Muscle layer of duodenum (tissue), 2 donors: ENCODE measurements around the gene KRTAP1-1.

Source experiments
- H3K27ac ChIP-seq: one replicate; pipeline ENCODE4 v1.7.0; 2013; ENCODE audit warnings: mild to moderate bottlenecking, low read length
- H3K27me3 ChIP-seq: one replicate; pipeline ENCODE4 v1.7.0; 2013; ENCODE audit warnings: low read depth, mild to moderate bottlenecking, control low read depth, low read length
- H3K36me3 ChIP-seq, 2 donors: one replicate each; pipeline ENCODE4 v1.7.0; 2013; ENCODE audit warnings: low read length in 2 of 2, control low read depth in 1 of 2, mild to moderate bottlenecking in 1 of 2; ENCODE audit not compliant: insufficient read depth in 2 of 2, control insufficient read depth in 1 of 2
- H3K4me1 ChIP-seq, 2 donors: one replicate each; pipeline ENCODE4 v1.7.0; 2013; ENCODE audit warnings: low read length in 2 of 2, mild to moderate bottlenecking in 2 of 2, control low read depth in 1 of 2, moderate library complexity in 1 of 2; ENCODE audit not compliant: insufficient read depth in 2 of 2, control insufficient read depth in 1 of 2
- H3K4me3 ChIP-seq, 2 donors: one replicate each; pipeline ENCODE4 v1.7.0; 2013; ENCODE audit warnings: low read length in 2 of 2, low read depth in 1 of 2, mild to moderate bottlenecking in 1 of 2
- H3K9me3 ChIP-seq, 2 donors: one replicate each; pipeline ENCODE4 v1.7.0; 2013; ENCODE audit warnings: low read length in 2 of 2, control low read depth in 1 of 2, mild to moderate bottlenecking in 1 of 2; ENCODE audit not compliant: control insufficient read depth in 1 of 2
- donor health status: healthy.

The KRTAP1-1 gene

DNA sequence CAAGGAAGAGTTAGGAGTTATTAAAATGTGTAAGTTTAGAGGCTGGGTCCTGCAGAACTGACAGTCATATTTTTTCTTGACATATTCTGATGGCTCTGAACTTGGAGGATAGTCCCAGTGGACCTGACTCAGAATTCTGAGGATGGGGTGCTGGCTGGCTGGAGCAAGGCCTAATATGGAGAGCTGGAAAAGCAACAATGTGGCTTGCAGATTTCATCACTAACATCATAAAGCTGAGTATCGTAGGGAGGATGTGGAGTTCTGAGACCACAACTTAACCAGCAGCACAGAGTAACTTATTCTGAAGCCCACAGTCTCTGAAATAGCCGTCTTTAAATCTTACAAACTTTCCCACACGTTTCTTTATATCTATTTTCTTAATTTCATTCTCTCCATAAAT is 16.6 kb downstream of the KRTAP1-1 start:
- no peak overlapping the region for H3K27ac ChIP-seq
- H3K9me3 ChIP-seq, result peaks cover 0 to 5% of the 10 kb centered on the region in 2 donors
- H3K36me3 ChIP-seq, result no peaks in the 10 kb centered on the region
- no peaks in the 10 kb centered on the region for H3K4me1 ChIP-seq
- H3K4me3 ChIP-seq, result no peak overlapping the region
- no peaks in the 10 kb centered on the region for H3K27me3 ChIP-seq

DNA sequence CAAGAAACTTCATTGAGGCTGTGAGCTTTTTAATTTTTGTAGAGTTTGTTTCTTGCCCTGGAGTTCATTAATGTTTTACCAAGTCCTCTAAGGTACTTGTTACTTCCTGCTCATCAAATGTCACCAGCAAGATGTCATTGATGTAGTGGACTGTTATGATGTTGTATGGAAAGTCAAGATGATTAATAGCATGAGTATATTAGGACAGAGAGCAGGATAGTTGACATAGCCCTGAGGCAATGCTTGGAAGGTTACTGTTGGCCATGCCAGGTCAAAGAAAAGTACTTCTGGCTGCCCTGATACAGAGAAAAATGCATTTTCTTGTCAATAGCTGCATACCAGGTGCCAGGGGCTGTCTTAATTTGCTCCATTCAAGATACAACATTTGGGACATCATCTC is 20.9 kb downstream of the KRTAP1-1 start:
- H3K36me3 ChIP-seq, result no peaks in the 10 kb centered on the region

DNA sequence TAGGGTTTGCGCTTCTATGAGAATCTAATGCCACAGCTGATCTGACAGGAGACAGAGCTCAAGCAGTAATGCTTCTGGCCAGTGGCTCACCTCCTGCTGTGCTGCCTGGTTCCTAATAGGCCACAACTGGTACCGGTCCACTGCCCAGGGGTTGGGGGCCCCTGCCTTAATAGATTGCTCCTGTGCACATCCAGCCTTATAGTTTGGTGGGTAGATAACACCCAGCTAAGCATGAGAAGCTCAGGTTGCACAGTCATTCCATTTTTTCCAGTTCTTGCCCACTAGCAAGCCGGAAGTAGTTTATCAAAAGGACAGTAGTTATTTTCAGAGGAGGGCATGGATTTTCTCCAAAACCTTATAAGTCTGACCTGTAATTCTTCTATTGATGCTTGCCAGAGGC is 21.8 kb downstream of the KRTAP1-1 start:
- Histone ChIP-seq H3K36me3 (no peaks in the 10 kb centered on the region), H3K27ac (no peak overlapping the region), H3K4me1 (no peaks in the 10 kb centered on the region)

More for the DNA sequence above, 20.9 kb downstream of the KRTAP1-1 start:
- Histone ChIP-seq H3K9me3 (peaks cover 0 to 5% of the 10 kb centered on the region in 2 donors), H3K4me3 (no peak overlapping the region), H3K27ac (no peak overlapping the region), H3K27me3 (no peaks in the 10 kb centered on the region), H3K4me1 (no peaks in the 10 kb centered on the region)

GRCh38 chr17:41018541-41018940 is 22.7 kb downstream of the KRTAP1-1 start:
- H3K27me3 ChIP-seq, result no peaks in the 10 kb centered on the region
- H3K9me3 ChIP-seq, result peaks cover 0 to 5% of the 10 kb centered on the region in 2 donors
- no peaks in the 10 kb centered on the region for H3K4me1 ChIP-seq
- no peaks in the 10 kb centered on the region for H3K36me3 ChIP-seq
- no peak overlapping the region for H3K4me3 ChIP-seq
- no peak overlapping the region for H3K27ac ChIP-seq

More for the DNA sequence above, 21.8 kb downstream of the KRTAP1-1 start:
- H3K27me3 ChIP-seq, result no peaks in the 10 kb centered on the region
- H3K9me3 ChIP-seq, result peaks cover 0 to 5% of the 10 kb centered on the region in 2 donors
- H3K4me3 ChIP-seq, result no peak overlapping the region

DNA sequence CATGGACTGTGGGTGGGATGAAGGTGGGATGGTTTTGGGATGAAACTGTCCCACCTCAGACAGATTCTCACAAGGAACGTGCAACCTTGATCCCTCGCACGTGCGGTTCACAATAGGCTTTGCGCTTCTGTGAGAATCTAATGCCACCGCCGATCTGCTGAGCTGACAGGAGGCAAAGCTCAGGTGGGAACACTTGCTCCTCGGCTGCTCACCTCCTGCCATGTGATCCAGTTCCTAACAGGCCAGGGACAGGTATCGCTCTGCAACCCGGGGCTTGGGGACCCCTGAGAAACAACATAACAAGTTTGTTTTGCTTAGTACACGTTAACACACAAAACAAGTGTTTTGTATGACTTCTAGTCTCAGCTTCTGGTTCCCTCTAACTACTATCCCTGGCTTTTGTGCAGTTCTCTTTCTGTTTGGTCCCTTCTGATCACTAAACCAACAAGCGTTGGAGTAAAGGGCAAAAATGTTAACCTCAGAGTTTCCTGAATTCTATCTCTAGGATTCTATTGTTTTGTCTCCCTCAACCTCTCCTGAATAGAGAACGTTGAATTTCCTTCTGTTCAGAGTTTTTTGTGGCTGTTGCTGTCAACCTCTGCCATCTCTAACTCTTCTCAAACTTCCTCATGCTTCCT is 24.6 kb downstream of the KRTAP1-1 start:
- Histone ChIP-seq H3K27me3 (no peaks in the 10 kb centered on the region), H3K9me3 (peaks cover 0 to 5% of the 10 kb centered on the region in 2 donors), H3K36me3 (no peaks in the 10 kb centered on the region), H3K4me1 (no peaks in the 10 kb centered on the region), H3K4me3 (no peak overlapping the region), H3K27ac (no peak overlapping the region)

- Histone ChIP-seq H3K27me3 (no peaks in the 10 kb centered on the region), H3K4me3 (no peak overlapping the region), H3K36me3 (no peaks in the 10 kb centered on the region), H3K9me3 (no peaks in the 10 kb centered on the region), H3K27ac (no peak overlapping the region), H3K4me1 (no peaks in the 10 kb centered on the region)
Measured at GRCh38 chr17:41015454-41015853, 25.8 kb downstream of the KRTAP1-1 start.

GRCh38 chr17:41013606-41014005 is 27.6 kb downstream of the KRTAP1-1 start:
- no peaks in the 10 kb centered on the region for H3K4me1 ChIP-seq
- no peak overlapping the region for H3K27ac ChIP-seq
- H3K9me3 ChIP-seq, result no peaks in the 10 kb centered on the region
- H3K36me3 ChIP-seq, result no peaks in the 10 kb centered on the region
- H3K27me3 ChIP-seq, result no peaks in the 10 kb centered on the region
- no peak overlapping the region for H3K4me3 ChIP-seq

DNA sequence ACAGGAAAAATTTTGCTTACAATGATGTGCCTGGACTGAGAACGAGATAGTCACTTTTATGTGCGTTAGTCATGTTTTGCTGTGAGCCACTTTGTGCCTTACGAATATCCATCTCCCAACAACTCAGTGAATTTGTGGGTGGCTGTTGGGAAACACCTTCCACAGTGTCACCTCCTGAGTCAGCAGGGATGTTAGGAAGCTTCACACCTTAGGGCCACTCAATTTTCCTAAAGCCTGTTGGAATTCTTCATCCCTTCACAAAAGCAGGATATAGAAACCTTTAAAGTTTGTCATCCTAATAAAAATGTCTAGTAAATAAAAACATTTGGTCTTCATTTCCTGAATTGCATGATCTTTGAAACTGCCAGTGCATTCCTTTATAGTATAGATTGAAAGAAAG is 28.1 kb downstream of the KRTAP1-1 start:
- no peak overlapping the region for H3K4me3 ChIP-seq
- H3K36me3 ChIP-seq, result no peaks in the 10 kb centered on the region
- H3K4me1 ChIP-seq, result no peaks in the 10 kb centered on the region
- H3K27ac ChIP-seq, result no peak overlapping the region
- no peaks in the 10 kb centered on the region for H3K9me3 ChIP-seq
- no peaks in the 10 kb centered on the region for H3K27me3 ChIP-seq

- Histone ChIP-seq H3K4me3 (no peak overlapping the region), H3K36me3 (no peaks in the 10 kb centered on the region), H3K27ac (no peak overlapping the region), H3K9me3 (no peaks in the 10 kb centered on the region), H3K4me1 (no peaks in the 10 kb centered on the region), H3K27me3 (no peaks in the 10 kb centered on the region)
Measured at GRCh38 chr17:41012326-41013120, 28.7 kb downstream of the KRTAP1-1 start.

GRCh38 chr17:41010441-41010840 is 30.8 kb downstream of the KRTAP1-1 start:
- H3K4me1 ChIP-seq, result no peaks in the 10 kb centered on the region
- no peaks in the 10 kb centered on the region for H3K9me3 ChIP-seq
- no peaks in the 10 kb centered on the region for H3K36me3 ChIP-seq
- H3K27me3 ChIP-seq, result no peaks in the 10 kb centered on the region
- H3K4me3 ChIP-seq, result no peak overlapping the region
- no peak overlapping the region for H3K27ac ChIP-seq

DNA sequence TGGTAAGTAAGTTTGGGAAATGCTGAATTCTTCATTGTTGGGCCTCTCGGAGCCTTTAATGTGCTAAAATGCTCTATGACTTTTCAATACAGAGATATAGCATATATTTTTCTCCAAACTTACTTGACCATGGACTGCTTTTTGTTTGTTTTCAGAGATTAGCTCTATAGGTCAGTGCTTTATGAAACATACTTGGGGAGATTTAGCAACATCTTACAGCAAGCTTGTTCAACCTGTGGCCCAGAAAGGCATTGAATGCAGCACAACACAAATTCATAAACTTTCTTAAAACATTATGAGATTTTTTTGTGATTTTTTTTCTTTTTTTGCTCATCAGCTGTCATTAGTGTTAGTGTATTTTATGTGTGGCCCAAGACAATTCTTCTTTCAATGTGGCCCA is 31.3 kb downstream of the KRTAP1-1 start:
- Histone ChIP-seq H3K27ac (no peak overlapping the region), H3K4me3 (no peak overlapping the region), H3K27me3 (no peaks in the 10 kb centered on the region), H3K36me3 (no peaks in the 10 kb centered on the region), H3K4me1 (no peaks in the 10 kb centered on the region), H3K9me3 (no peaks in the 10 kb centered on the region)
